ENCODE measurements around the gene ZNF862.

DNA sequence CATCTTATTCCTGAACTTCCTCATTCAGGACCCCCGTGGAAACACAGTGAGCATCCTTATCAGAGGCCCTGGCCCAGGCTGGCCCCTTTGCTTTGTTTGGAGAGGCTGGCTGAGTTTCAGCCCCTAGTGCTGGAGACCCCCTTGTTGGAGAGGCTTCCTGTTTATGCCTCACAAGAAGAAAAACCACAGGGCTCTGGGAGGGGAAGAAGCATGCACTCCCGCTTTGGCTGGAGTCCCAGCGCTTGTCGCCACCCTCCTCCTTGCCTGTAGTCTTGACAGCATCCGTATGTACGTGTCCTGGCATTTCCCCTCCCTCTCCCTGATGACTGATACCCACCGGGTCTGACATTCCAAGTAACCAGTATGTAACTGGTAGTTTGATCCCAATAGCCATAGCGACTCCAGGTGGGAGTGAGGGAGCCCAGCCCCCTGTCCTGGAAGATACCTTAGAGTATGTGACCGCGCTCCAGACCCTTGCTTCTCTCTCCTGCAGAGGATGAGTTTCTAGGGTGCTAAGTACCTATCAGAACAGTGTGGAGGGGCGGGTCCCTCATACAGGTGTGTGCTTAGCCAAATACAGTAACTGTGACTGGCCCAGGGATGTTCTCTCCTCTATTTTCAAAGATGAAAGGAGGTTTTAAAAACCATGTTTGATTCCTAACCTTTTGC, 28.7 kb downstream of the ZNF862 start:
- no peak for TF ChIP-seq FOS (IDR thresholded peaks at IDR 0.05; ENCODE audit: borderline replicate concordance, insufficient read depth, low read length)
- TF ChIP-seq, protein P1, sequence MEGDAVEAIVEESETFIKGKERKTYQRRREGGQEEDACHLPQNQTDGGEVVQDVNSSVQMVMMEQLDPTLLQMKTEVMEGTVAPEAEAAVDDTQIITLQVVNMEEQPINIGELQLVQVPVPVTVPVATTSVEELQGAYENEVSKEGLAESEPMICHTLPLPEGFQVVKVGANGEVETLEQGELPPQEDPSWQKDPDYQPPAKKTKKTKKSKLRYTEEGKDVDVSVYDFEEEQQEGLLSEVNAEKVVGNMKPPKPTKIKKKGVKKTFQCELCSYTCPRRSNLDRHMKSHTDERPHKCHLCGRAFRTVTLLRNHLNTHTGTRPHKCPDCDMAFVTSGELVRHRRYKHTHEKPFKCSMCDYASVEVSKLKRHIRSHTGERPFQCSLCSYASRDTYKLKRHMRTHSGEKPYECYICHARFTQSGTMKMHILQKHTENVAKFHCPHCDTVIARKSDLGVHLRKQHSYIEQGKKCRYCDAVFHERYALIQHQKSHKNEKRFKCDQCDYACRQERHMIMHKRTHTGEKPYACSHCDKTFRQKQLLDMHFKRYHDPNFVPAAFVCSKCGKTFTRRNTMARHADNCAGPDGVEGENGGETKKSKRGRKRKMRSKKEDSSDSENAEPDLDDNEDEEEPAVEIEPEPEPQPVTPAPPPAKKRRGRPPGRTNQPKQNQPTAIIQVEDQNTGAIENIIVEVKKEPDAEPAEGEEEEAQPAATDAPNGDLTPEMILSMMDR (IDR thresholded peaks at IDR 0.05; ENCODE audit: extremely low read depth in 1 of 2, insufficient read depth in 1 of 2, low read depth in 1 of 2, low read length in 2 of 2), result no peak
- TF ChIP-seq, protein P2, sequence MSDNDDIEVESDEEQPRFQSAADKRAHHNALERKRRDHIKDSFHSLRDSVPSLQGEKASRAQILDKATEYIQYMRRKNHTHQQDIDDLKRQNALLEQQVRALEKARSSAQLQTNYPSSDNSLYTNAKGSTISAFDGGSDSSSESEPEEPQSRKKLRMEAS (IDR thresholded peaks at IDR 0.05; ENCODE audit: insufficient read depth, insufficient read length), result no peak
- TF ChIP-seq EZH2 (IDR thresholded peaks at IDR 0.05; ENCODE audit: borderline replicate concordance, low read depth, low read length, severe bottlenecking), result no peak

All from endothelial cell of umbilical vein (primary cell).